Activated naive CD8-positive, alpha-beta T cell treated with anti-CD3 and anti-CD28 coated beads, Interleukin-2, amount 50 U/mL, for 16 hours (primary cell): ENCODE data around the gene NMNAT2.

Experiments
- DNase-seq: peaks from one replicate; pipeline ENCODE4 v3.0.0-alpha.2; 2020; ENCODE audit warnings: low read depth, low spot score

NMNAT2 gene

DNA sequence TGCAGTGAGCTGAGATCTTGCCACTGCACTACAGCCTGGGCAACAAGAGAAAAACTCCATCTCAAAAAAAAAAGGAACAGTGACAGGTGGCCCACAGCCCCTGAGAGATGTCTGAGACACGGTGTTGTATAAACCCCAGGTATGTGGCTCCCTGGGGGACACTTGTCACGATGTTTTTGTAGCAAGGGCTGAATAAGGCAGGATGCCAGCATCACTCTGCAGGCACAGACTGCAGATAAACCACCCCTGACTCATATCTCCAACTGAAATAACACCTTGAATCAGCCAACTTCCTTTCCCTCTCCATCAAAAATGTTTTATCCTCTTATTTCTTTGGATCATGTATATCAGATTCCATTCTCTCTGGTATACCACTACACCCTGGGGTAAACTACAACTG, 52.5 kb downstream of the NMNAT2 start:
- no peak for DNase-seq

DNA sequence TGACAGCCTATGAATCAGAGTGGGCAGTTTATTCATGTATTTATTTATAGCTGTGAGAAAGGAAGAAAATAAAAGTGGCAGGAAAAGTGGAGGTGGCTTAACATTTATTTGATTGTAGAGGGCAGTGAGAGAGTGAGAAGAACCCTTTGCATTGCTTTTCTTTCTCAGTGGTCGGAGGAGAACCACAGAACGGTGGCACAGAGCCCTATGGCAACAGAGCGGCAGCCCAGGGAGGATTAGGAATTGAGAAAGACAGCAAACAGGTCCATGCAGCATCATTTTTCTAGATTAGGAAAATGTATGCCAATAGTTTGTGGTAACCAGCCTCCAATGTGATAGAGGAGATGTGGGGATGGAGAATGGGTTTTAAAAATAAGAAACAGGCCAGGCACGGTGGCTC, 53.1 kb downstream of the NMNAT2 start:
- no peak for DNase-seq

DNA sequence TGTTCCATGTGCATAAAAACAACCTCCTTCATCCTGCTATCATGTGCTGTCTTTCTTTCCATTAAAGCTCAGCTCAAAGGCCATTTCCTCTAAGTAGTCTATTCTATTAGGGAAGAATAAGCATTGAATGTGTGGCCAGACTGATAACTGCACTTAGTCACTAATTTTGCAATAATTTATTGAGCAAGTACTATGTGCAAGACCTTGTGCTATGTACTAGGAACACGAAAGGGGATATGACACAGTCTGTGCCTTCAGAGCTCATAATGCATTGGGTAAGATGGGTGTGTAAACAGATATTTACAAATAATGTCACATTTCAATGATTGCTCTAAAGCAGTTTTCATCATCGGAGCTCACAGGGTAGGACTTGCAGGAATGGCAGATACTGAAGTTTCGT, 54.2 kb downstream of the NMNAT2 start:
- no peak for DNase-seq

DNA sequence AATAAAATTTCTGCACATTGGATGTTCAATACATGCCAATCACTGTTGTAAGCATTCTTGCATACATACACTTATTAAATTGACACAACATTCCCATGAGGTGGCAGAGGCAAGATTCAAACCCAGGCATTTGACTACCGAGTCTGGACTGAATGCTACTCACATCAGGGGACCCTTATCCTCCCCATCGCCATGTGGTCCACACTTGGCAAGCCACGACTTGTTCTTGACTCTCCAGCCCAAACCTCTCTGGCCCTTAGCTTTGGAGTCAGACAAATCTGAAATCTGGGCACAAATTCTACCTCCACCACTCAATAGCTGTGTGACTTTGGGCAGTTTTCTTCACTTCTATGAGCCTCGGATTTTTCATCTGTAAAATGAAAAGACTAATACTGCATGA, 57.1 kb downstream of the NMNAT2 start:
- DNase-seq = no peak

DNA sequence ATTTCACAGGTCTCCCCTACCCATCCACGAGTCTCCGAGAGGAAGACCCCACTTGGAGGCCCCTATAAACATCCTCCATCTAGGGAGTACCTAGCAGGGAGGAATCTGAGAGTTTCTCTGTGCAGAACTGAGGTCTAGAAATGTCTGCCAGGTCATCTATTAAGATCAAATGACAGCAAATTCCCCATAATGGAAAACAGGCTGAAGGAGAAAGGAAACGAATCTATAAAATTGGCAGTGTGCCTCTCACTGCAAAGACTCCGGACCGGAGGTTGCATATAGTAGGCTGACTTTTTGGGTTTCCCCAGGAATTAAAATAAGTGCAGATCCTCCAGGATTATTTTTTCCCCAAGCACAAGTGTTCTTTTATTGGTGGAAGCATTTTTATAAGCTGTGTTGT, 57.7 kb downstream of the NMNAT2 start:
- no peak for DNase-seq

DNA sequence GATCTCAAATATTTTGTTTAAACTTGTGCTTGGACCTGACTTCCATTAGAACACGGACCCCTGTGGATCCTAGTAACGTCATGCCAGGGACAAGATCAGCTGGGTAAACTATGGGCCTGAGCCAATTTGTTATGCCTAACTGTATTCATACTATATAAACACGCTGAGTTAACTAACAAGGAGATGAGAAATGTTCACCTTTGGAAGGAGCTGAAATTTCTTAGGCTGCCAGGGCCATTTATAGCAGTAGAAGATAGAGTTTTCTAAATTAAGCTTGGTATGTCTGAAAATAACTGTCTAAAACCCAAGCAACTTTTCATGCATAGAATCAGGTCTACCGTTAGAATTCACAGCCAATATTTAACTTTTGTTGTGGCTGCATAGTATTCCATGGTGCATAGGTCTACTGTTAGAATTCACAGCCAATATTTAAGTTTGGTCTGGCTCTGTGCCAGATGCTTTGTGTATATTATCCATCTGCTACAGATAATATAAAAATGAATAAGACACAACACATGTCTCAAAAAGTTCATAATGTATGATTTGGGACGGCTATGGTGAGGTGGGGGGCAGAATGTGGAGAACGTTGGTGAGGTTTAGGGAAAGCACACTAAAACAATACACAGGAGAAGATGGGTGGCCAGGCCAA, 61.5 kb downstream of the NMNAT2 start:
- no peak for DNase-seq

DNA sequence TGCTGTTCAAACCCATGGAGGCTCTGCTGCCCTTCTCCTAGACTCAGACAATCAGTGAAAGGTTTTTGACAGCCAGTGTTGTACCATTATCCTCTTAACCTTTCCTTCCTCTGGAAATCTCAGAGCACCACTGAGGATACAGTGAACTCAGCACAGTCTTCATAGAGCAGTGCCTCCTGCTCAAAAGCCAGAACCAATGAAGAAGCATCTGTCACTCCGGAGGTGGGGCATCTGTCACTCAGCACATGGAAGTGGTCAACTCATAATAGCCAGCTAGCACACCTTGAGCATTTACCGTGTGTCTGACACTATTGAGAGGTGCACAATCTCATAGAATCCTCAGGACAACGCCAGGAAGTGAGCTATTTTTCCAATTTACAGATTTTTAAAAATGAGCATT, 62.4 kb downstream of the NMNAT2 start:
- no peak for DNase-seq

DNA sequence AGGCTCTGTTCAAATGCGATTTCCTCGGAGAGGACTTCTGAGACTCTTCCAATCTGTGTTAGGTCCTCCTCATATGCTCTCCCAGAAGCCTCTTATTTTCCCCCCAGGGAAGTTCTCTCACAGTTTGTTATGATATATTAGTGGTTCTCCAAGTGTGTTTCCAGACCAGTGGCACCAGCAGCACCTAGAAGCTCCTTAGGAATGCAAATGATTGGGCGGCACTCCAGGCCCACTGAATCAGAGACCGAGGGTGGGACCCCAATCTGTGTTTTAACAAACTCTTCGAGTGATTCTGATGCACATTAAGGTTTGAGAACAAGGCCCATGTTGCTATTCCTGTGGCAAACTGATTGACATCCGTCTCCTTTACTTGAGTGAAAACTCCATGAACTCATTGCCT, 63.0 kb downstream of the NMNAT2 start:
- DNase-seq = no peak

DNA sequence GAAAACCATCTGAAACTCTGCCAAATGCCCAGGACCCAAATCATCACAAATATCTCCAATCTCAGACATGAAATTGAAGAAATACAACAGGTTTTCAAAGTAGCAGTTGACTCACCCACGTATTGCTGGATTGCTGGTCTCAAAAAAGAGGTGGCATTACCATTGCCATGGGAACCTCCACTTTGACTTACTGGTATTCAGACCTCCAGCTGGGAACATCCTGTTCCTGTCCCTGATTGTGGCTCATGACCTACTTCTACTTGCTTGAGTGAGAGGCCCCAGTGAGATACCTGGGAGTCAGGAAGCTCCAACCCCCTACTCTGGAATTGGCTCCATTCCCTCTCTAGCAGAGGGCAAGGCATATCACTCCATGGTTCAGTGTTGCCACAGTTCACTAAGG, 64.6 kb downstream of the NMNAT2 start:
- no peak for DNase-seq

DNA sequence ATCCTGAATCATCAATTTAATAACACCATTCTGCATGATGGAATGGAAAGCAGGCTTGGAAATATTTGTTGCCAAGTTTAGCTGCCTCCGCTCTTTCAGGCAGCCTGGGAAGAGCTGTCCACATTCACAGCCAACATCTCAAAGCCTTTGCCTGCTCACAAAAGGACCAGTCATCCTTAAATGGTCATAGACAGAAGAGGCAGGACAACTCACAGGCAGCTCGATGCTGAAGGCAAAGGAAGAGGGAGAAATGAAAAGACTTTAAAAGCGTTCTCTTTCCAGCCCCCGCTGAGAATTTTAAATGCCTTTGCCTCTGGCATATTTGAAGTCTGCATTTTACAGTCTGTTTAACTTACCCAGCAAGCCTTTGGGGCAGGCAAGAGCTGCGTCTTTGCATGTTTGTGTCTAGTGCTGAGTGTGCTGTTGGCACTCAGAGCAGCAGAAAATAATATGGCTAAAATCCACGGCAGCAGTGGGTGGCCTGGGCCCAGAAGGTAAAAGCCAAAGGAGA, 68.9 kb downstream of the NMNAT2 start:
- no peak for DNase-seq

DNA sequence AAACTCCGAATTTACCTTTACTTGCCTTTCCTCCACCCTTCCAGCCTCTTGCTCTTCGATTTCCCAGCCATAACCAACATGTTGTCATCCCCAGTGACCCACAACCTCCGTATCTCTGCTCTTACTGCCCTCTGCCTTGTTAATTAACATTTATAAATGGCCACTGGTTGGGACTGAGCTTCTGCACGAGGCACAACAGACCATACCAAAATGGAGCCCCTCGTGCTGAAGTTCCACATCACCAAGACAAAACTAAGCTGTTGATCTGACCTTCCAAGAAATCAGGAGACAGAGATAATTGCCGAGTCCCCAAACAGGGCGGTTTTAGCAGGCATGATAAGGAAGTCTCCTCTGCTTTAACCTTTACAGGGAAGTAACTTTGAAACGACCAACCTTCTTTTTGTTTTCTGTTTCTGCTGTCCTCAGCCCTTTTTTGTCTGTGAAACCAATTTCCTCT, 71.9 kb downstream of the NMNAT2 start:
- no peak for DNase-seq

DNA sequence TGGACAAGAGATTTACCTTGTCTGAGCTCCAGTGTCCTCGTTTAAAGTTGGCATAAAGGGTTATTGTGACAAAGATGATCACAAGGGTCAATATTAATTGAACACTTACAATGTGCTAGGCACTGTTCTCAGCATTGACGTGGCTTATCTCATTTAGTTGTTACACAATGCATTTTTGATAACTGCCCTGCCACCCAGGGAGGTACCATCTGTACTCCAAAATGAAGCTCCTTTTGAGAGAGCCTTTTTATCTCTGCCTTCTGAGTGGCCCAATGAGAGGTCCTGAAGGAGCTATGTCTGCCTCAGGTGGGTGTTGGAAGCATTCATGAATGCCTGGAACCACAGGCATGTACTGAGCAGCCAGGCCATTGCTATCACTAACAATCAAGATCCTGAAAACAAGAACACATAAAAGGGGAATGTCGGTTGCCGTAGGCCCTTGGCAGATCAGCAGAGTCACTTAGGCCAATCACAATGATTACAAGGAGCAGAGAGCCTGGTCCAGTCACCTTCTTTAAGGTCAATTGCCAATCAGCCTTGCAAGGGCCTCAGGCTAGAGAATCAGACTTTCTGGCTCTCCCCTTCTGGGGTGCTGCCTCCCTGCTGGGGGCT, 78.5 kb downstream of the NMNAT2 start:
- no peak for DNase-seq

DNA sequence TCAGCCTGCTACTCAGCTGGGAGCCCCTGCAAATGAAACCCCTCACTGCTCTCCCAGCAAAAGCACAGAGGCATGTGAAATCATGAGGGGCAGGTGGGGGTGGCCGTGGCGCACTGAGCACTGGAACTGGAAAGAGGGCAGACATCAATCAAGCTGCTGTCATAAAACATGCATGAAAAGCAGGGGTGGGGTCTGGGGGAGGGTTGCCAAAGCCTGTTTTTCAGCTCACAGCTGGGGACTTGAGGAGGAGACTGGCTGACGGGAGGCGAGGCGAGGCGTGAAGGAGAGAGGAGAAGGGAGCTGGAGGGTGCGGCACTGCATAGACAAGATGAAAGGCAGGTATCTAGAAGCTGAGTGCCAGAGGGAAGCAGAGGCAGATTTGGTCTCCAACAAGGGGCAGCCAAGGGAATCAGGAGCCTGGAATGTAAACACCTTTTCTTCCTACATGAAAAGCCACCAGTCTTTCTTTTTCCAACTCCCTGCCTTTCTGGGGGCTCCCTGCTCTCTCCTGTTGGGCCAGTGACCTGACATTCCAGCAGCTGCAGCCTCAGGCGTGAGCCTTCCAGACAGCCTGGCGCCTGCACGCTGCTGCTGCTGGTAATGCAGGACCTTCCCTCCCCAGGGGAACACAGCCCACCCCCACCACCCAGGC, 87.0 kb downstream of the NMNAT2 start:
- no peak for DNase-seq

DNA sequence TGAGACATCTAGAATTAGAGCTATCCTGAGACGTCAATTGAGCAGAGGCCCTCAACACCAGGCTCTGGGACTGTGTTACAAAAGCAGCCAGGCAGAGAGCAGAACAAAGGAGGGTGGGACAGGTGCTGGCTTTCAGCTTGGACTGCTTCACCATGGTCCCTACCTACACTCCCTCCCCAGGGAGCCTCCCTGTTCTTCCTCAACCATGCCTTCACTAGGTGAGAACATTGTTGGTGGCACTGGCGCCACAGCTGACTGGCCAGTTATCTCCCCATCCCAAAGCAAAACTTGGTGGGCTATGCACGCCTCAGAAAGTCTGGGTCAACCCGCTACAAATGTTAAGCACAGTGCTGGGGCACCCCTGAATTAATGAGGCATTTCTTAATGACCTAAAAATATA, 87.8 kb downstream of the NMNAT2 start:
- DNase-seq = no peak

DNA sequence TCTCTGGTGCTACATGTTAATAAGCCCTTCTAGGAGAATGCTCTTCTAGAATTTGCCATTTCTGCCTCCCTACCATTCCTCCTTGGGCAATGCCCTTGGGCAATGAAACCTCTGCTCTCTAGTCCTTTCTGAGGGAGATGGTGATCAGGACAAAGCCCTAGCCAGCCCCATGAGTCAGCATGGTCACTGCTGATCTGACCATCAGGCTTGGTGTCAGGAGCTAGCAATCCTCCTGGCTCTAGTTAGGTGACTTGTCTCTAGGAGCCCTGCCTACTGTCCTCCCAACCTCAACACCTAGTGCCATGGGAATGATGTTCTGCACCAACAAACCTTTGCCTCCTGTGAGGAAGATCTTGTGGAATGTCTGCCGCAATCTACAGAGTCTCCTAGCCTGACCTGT, 89.8 kb downstream of the NMNAT2 start:
- DNase-seq = no peak

DNA sequence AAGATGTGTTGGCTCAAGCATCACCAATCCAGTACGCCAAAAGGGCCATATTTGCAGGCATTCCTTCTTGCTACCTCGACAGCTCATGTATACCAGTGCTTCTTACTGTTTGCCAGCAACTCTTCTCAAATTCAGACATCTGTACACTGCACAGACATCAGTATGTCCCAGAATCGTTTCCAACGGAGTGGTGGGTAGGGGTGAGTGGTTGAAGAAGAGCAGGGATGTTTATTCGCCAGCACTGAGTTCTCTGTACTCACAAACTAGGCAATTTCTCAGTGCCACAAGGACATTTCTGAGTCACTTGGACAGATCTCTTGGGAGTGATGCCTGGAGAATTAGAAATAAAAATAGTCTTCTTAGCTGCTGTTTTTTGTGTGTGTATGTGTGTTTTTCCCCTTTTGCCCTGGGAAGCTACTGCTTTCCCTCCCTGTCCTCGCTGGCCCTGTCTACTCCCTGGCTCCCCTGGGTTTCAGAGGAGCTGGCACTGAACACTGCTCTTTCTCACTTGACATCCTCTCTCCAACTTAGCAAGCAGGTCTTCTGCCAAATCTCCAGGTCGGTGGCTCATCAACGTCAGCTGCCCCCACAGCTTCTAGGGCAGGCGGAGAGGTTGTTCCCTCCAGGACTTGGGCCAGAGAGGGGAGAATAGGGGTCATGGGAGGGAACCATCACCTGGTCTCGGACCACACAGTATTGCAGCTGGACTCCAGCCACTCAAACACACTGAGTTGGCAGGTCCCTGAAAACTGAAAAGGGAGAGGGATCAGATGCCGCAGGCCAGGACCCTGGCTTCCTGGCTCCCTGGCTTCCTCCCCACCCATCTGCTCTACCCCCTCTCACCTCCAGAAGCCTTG, 90.5 kb downstream of the NMNAT2 start:
- DNase-seq = no peak

DNA sequence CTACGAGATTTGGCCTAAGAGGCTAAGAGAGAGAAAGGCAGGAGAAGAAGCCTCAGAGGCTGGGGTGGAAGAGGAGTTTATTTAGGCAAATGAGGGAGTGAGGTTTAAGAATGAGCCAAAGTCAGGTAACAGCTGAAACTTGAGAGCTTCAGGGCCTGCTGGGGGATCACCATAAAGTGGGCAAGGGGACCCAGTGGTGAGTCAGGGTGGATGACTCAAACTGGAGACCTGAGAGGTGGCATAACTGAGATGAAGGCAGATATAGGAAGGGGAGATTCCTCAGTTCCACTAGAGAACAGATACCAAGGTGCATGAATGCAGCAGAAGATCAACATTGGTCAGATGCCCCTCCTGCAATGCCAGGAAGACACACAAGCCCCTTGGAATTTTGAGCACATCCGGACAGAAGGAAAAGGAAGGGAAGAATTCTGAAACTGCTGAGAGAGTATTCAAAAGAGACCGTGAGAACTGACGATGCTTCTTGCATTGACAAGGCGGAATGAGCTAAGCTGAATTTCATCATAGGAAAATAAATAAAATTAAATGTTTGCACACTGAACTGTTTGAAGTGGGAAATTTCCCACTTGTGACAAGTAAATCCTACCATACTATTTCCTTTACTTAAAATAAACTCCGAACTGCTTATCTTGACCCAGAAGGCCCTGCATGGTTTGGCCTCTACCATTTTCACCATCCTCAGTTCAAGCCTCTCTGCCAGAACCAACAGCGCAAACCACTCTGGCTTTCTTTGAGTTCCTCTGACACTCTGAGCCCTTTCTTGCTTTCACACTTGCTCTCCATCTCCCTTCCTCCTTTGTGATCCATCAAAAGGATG, 94.1 kb downstream of the NMNAT2 start:
- DNase-seq = no peak

DNA sequence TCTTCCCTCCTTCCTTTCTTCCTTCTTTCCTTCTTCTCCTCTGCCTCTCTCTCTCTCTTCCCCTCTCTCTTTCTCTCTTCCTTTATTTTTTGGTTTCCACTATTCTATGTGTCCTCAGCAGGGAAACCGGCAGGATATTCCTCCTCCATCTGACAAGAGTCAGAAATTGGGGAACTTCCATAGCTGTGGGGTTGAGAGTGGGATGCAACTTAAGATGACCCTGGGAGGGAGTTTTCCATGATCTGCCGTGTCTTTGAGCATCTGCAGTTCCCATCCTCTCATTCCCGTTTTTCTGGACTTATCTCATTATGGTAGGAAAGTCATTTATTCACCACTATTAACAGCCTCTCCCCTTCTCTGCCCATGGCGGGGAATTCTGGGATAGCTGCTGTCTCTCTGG, 98.6 kb downstream of the NMNAT2 start:
- DNase-seq = no peak

DNA sequence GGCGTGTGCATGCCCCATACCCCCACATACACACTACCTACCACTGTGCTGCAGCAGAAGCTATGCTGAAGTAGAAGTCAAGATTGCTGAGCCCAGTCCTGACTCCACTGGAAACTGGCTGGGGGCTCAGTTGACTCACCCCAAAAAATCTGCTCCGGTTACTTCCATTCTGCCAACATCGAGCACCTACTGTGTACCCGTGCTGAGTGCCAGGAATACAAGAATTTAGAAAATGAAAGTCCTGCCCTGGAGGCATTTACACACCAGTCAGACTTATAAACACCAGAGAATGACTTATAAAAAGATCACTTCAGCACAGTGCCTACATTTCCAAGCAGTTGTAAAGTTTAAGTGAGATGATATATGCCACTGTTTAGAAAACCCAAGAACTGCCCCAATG, 99.1 kb downstream of the NMNAT2 start:
- DNase-seq = no peak

DNA sequence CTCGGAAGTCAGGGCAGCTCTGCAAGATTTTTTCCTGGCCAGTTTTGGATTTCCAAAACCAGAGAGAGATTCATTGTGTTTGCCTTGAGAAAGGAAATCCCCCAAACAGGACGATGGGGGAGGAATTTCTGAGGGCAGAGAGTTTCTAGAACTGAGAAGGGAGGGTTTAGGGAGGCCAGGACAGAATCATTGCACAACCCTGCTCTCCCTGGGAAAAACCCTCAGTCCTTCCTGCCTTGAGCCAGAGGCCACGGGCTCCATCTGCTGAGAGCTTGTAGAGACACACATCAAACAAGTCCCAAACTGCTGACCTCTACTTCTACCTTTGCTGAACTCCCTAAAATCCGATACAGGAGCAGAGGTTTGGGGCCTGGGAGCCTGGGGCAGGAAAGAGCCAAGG, 99.7 kb downstream of the NMNAT2 start:
- DNase-seq = no peak
